ENCODE results near the gene TNKS2. TPM values are rescaled to one million over a fixed set of nuclear protein-coding genes. Genes with fewer than 3 reads are reported as not detected.
"Not testable (repeated sequence)": the region's sequence is repeated elsewhere in the genome, so short reads cannot be mapped to it uniquely, and the experiment has no call there.

TNKS2 gene
- total RNA-seq, 1 donor from 2014 or later: 52.5 TPM

DNA sequence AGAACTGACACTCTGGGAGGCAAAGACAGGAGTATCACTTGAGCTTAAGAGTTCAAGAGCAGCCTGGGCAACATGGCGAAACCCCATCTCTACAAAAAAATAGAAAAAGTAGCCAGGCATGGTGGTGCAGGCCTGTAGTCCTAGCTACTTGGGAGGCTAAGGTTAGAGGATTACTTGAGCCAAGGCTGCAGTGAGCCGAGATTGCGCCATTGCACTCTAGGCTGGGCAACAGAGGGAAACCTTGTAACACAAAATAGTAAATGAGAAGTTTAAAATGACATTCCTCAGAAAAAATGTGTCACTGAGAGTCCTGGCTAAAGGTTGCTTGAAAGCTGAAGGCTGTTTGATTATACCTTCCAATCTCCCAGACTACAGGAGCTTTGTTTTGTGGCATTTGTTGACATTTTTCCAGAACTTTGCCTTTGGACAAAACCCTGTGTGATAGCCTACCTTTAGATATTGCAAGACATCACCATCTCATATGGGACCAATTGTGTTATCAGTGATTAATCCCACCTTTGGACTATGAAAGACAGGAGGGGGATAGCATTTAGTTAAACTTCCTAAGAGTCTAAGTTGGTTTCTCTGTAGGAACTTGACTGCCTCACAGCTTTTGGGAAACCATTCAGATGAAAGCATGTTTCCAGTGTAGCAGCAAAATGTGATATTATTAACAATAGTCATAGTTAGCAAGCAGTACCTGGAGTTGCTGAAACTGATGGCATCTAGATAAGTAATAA, 5.3 kb downstream of the TNKS2 start:
- Mint-ChIP-seq H3K36me3 (ENCODE audit: low read depth, unreplicated experiment) (peaks cover 11% of the 10 kb centered on the region), H3K4me3 (ENCODE audit: unreplicated experiment) (no peak overlapping the region), H3K27ac (ENCODE audit: unreplicated experiment) (no peak overlapping the region), H3K9me3 (ENCODE audit: unreplicated experiment) (no peaks in the 10 kb centered on the region), H3K27me3 (ENCODE audit: unreplicated experiment) (peaks cover 6% of the 10 kb centered on the region), H3K4me1 (ENCODE audit: unreplicated experiment) (peaks cover 35% of the 10 kb centered on the region)
- TF ChIP-seq, protein P1, sequence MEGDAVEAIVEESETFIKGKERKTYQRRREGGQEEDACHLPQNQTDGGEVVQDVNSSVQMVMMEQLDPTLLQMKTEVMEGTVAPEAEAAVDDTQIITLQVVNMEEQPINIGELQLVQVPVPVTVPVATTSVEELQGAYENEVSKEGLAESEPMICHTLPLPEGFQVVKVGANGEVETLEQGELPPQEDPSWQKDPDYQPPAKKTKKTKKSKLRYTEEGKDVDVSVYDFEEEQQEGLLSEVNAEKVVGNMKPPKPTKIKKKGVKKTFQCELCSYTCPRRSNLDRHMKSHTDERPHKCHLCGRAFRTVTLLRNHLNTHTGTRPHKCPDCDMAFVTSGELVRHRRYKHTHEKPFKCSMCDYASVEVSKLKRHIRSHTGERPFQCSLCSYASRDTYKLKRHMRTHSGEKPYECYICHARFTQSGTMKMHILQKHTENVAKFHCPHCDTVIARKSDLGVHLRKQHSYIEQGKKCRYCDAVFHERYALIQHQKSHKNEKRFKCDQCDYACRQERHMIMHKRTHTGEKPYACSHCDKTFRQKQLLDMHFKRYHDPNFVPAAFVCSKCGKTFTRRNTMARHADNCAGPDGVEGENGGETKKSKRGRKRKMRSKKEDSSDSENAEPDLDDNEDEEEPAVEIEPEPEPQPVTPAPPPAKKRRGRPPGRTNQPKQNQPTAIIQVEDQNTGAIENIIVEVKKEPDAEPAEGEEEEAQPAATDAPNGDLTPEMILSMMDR (IDR thresholded peaks at IDR 0.05; ENCODE audit: unreplicated experiment): no peak
- DNase-seq (ENCODE audit: low spot score): no peak

DNA sequence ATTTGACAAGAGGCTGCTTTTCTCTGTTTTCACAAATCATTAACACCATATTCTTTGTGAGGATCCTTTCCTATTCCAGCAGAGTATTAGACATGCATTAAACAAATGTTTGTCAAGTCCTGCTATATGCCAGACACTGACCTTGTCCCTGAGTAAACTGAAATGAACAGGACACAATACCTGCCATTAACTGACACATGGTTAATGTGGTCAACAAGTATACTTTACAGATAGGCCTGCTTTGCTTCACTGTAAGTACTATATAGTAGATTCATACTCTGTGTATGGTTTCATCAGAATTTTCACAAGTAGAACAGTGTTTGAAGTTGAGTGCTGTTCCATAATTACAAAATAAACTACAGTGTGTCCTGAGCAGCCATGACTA, 5.9 kb downstream of the TNKS2 start:
- TF ChIP-seq, protein P1 (IDR thresholded peaks at IDR 0.05; ENCODE audit: unreplicated experiment): no peak
- Mint-ChIP-seq H3K9me3 (ENCODE audit: unreplicated experiment) (no peaks in the 10 kb centered on the region), H3K27me3 (ENCODE audit: unreplicated experiment) (peaks cover 2% of the 10 kb centered on the region), H3K27ac (ENCODE audit: unreplicated experiment) (no peak overlapping the region), H3K36me3 (ENCODE audit: low read depth, unreplicated experiment) (peaks cover 8% of the 10 kb centered on the region), H3K4me3 (ENCODE audit: unreplicated experiment) (no peak overlapping the region), H3K4me1 (ENCODE audit: unreplicated experiment) (peaks cover 32% of the 10 kb centered on the region)
- no peak for DNase-seq (ENCODE audit: low spot score)

DNA sequence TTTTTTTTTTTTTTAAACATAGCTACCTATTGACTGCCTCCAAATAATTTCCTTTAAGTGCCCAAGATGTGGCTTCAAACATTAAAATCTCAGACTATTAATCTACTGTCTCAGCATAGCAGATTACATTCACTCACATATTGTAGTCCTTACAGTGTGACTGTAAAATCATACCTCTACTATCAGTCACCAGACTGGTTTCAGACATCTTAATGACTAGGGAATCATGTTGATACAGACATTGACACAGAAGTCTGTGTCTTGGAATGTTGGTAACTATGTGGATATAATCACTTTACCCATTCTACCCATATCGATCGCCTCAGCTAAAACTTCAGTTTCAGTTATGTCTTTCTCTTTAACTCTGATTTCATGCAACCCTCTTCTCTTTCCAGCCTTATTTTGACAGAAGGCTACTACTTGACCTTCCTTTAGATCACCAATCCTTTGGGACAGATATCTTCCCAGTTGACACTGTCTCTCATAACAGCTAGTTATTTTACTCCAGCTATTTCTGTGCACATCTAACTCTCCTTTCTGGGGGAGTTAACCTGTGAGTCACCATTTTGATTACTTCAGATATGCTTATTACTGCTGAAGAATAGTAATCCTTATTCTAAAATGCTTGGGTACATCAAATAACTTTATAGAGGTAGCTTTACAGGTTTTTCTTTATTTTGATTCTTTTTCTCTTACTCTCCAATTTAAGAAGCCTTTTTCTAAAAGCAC, 7.0 kb downstream of the TNKS2 start:
- Mint-ChIP-seq H3K27me3 (ENCODE audit: unreplicated experiment) (no peaks in the 10 kb centered on the region), H3K36me3 (ENCODE audit: low read depth, unreplicated experiment) (peaks cover 5% of the 10 kb centered on the region), H3K27ac (ENCODE audit: unreplicated experiment) (peak overlapping the region; percentile 49), H3K4me1 (ENCODE audit: unreplicated experiment) (peaks cover 22% of the 10 kb centered on the region), H3K9me3 (ENCODE audit: unreplicated experiment) (no peaks in the 10 kb centered on the region), H3K4me3 (ENCODE audit: unreplicated experiment) (no peak overlapping the region)
- TF ChIP-seq, protein P1 (IDR thresholded peaks at IDR 0.05; ENCODE audit: unreplicated experiment): no peak
- no peak for DNase-seq (ENCODE audit: low spot score)

DNA sequence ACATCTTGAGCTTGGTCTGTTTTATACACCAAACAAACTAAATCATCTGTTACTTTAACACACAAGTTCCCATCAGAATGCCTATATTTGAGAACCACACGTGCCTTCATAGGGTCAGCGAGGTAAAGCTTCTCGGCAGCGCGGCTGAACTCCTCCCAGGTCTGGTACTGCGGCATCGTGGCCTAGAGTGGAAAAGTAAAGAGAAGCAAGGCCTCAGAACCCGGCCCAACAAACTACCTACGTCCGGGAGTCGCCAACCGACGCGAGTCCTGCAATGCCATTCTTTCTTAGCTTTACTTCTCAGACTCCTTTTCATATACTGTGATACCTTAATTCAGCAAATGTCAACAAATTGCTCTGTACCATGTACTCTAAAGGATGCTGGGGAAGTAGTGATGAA, 9.0 kb downstream of the TNKS2 start:
- H3K9me3 Mint-ChIP-seq (ENCODE audit: unreplicated experiment); DNase-seq (ENCODE audit: low spot score); H3K36me3 Mint-ChIP-seq (ENCODE audit: low read depth, unreplicated experiment); H3K27ac Mint-ChIP-seq (ENCODE audit: unreplicated experiment); H3K4me3 Mint-ChIP-seq (ENCODE audit: unreplicated experiment); H3K27me3 Mint-ChIP-seq (ENCODE audit: unreplicated experiment): not testable (repeated sequence)
- peaks cover 14% of the 10 kb centered on the region for H3K4me1 Mint-ChIP-seq (ENCODE audit: unreplicated experiment)

DNA sequence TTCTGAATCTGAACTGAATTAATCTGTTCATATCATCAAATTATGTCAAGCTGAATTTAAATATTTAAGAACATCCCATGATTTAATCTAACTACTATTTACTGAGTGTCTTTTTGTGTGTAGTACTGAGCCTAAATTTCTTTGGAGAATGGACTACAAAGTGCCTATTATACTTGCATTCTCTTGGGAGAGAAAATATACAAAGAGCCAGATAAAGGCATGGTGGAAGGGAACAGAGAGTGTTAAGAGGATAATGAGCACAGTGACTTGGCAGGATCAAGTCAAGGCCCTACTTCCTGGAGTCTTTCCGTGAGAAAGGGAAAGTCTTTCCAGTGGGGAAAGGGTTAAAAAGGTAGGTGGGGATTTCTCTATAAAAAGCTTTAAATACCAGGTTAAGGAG, 15.0 kb downstream of the TNKS2 start:
- Mint-ChIP-seq H3K4me3 (ENCODE audit: unreplicated experiment) (no peak overlapping the region), H3K9me3 (ENCODE audit: unreplicated experiment) (no peaks in the 10 kb centered on the region), H3K27me3 (ENCODE audit: unreplicated experiment) (no peaks in the 10 kb centered on the region), H3K27ac (ENCODE audit: unreplicated experiment) (no peak overlapping the region), H3K36me3 (ENCODE audit: low read depth, unreplicated experiment) (peaks cover 21% of the 10 kb centered on the region), H3K4me1 (ENCODE audit: unreplicated experiment) (peaks cover 6% of the 10 kb centered on the region)
- TF ChIP-seq, protein P1 (IDR thresholded peaks at IDR 0.05; ENCODE audit: unreplicated experiment): no peak
- DNase-seq (ENCODE audit: low spot score): no peak
